GM12872 (cell line): ENCODE results near the gene ACTG2.

Experiments
- CTCF ChIP-seq: IDR thresholded peaks from 3 replicates; pipeline ENCODE4 v1.5.1; 2011; ENCODE audit warnings: low read depth, mild to moderate bottlenecking, low read length, moderate library complexity; ENCODE audit not compliant: insufficient read depth

Gene ACTG2

GRCh38 chr2:73859721-73860586 is 32.9 kb upstream of the ACTG2 start:
- no peak for TF ChIP-seq CTCF

GRCh38 chr2:73862987-73863386 is 29.8 kb upstream of the ACTG2 start:
- TF ChIP-seq CTCF: no peak

GRCh38 chr2:73868204-73868978 is 24.4 kb upstream of the ACTG2 start:
- TF ChIP-seq CTCF: no peak

GRCh38 chr2:73870084-73870483 is 22.7 kb upstream of the ACTG2 start:
- no peak for TF ChIP-seq CTCF

GRCh38 chr2:73877071-73877802 is 15.6 kb upstream of the ACTG2 start:
- no peak for TF ChIP-seq CTCF

GRCh38 chr2:73885406-73885805 is 7.4 kb upstream of the ACTG2 start:
- no peak for TF ChIP-seq CTCF

- TF ChIP-seq CTCF: no peak
These were observed 6.5 kb upstream of the ACTG2 start for GRCh38 chr2:73886357-73886756.
